HG03103 (cell line): ENCODE results near the gene UPB1.

ENCODE experiments used
- ATAC-seq: cut with Tn5 transposase; IDR thresholded peaks from one replicate; pipeline ENCODE4 v1.9.1; 2021; ENCODE audit warnings: low read depth; ENCODE audit not compliant: unreplicated experiment

The UPB1 gene

DNA sequence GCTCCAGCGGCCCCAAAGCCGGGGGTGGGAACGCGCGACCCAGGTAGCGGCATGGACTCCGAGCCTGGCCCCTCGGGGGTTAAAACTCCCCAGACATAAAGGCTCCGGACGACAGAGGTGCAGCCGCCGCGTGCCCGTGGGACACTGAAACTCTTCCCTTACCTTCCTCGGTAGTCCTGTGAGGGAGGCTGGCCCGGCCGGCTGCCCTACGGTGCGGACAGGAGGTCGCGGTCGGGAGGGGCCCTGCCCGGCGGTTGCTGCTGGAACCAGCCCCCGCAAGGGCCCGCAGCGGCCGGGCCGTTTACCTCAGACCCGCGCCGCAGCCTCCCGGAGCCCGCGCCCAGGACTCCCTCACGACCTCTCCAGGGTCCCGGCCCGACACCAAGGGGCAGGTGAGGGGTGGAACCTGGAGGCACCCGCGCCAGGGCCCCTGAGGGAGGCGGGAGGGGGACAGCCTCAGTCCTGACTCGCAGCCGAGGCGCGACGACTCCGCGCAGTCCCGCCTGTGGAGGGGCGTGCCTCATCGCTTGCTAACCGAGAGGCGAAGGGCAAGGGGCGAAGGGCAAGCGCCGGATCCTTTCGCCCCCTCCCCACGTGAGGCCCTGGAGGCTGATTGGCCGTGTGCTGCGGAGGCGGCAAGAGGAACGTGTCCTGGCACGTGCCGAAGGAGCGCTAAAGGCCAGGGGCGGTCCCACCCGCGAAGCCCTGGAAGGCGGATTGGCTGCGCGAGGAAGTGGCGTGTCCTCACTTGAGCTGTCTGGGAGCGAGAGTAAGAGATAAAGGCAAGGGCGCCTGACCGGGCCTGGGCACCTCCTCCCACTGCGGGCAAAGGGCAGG lies at the start of gene UPB1:
UPB1 (plus strand) TSS at position 805 of the 837 bp plus-strand sequence. CDS start 72 bp downstream, outside the sequence.
- no peak for ATAC-seq

DNA sequence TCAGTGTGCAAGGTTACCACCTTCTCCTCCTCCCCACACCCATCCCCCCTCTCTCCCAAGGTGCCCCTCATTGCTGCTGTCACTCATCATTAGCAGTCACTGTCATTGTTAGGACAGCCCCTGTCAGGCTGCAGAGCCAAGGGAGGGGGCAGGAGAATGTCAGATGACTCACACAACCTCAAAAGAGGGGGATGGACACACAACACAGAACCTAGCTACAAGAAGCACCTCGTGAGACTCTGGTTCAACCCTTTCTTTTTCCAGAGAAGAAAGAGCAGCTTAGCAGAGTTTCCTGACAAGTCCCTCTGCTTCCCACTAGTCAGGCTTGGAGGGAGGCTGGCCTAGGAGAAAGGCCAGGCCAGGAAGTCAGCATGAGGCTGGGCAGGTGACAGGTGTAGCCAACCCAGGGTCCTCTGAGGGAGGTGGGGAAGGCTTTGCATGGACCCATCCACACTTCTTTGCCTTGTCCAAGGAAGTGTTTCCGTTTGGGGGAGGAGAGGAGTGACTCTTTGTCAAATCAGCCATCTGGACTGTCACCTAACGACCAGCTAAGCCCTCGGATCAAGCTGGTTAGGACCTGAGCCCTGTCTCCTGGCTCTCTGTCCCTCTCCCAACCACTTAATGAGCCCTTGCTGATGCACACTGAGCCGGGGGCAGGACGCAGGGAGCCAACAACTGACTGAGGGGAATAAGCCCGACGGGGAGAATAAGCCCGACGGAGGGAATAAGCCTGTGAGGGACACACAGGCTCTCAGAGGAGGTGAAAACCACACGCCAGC lies 49.5 kb upstream of the UPB1 start:
- no peak for ATAC-seq

DNA sequence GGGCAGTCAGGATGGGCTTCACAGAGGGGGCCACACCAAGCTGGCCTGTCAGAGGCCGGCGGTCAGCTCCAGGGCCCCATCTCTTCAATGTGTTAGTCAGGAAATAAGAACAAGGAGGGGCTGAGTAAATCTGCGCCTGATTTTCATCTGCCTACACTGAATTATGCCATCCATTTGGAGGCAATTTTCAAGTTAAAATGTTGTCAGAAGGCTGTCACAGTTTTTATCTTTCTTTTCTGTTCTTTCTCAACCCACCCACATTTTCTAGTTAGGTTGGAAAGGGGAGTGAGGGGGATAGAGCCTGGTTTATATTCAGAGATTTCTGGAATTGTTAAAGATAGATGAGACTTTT lies 48.9 kb upstream of the UPB1 start:
- no peak for ATAC-seq

DNA sequence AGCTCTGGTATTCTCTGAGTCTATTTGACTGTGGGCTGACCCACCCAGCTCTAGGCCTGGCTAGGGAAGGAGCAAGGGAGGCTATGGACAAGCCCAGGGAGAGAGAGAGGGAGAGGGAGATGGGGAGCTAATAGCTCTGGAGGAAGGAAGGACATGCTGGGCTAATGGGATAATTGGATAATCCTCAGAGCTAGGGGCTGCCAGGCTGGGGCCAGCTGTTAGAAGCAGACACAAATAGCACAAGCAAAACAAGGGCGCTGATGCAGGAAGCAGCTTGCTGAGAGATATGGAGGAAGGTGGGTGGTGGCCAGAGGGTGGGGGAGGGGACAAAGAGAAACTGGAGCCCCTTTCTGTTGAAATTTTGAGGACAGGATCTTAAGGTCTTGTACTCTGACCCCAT lies 44.5 kb upstream of the UPB1 start:
- no peak for ATAC-seq

DNA sequence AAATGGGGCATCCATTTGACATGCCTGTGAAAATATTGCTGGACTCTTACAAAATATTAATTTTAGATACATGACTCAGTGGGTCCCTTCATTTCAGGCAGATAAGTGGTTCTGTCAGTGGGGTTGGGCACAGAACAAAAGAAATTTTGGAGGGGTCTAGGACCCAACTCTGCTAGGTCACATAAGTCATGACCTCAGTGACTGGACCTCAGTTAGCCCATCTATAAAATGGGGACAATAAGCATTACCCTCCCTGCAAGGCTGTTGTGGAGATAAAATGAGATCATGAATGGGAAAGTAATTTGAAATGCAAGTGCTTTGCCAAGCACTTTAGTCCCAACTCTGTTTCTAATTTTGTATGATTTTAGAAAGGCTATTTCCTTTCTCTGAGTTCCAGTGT lies 44.0 kb upstream of the UPB1 start:
- ATAC-seq: no peak

DNA sequence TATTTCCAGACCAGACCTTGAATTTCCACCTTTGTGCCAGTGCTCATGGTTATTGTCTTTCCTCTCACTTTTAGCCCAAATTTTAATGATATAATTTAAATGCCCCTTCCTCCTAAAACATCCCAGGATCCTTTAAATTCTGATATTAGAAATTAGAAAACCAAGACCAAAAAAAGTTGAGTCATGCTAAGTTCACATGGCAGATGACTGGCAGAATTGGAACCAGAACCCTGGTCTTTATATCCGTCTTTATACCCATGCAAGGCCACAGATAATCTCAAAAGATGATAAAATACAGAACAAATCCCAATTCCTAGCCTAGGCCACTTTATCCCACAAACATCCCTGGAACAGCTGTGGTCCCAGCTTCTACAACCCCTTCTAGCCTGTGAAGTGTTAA lies 41.3 kb upstream of the UPB1 start:
- no peak for ATAC-seq

DNA sequence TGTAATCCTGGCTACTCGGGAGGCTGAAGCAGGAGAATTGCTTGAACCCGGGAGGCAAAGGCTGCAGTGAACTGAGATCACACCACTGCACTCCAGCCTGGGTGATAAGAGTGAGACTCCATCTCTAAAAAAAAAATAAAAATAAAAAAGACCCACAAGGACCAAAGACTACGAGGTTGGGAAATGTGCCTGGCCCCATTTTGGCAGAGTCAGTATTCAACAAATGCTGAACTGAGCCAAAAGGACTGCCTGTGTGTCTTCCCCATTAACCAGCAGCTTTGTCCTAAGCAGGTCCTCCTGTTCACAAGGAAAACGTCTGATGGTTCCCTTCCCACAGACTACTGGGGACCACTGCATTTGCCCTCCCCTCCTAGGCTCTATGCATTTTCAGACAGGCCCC lies 40.1 kb upstream of the UPB1 start:
- no peak for ATAC-seq

DNA sequence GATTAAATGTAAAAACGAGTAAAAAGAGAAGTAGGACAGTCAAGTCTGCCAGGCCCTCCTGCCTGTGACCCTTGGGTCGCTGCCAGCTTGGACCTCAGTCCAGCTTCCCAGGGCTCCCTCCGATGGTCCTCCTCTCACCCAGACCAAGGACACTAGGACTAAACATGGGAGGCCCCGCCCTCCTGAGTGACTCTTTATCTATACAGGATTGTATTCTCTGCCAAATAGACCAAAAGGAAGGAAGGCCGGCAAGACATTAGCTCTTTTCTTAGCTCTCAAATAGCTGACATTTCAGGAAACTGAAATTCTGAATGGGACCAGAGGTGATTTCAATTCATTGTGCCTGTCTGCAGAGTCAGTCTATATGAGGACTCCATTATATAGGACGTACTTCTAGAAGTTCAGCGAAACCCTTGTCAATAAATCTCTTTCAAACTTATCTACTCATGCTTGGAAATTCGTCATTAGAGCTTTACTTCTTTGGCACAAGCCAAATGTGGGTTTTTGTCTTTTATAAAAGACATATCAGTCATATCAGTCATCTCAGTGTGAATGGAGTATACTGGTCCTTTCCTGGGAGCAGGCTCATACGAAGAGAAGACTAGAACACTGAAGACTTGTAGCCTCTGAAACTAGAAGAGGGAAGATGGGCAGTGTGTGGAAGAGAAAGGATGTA lies 39.2 kb upstream of the UPB1 start:
- ATAC-seq: no peak

DNA sequence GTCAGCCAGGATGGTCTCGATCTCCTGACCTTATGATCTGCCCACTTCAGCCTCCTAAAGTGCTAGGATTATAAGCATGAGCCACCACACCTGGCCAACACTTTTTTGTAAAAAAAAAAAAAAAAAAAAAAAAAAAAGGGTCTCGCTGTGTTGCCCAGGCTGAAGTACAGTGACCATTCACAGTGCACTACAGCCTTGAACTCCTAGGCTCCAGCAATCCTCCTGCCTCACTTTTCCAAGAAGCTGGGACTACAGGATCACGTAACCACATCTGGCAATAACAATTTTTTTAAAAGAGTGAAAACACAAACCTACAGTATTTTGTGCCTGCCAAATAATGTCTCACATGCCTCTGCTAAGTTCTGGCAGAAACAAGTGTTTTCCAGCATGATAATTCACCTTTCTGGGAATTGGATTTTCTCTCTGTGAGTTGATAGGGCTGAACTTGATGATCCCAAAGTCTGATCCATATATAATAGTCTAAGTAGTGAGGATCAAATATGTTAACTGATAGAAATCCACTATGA lies 37.2 kb upstream of the UPB1 start:
- no peak for ATAC-seq

DNA sequence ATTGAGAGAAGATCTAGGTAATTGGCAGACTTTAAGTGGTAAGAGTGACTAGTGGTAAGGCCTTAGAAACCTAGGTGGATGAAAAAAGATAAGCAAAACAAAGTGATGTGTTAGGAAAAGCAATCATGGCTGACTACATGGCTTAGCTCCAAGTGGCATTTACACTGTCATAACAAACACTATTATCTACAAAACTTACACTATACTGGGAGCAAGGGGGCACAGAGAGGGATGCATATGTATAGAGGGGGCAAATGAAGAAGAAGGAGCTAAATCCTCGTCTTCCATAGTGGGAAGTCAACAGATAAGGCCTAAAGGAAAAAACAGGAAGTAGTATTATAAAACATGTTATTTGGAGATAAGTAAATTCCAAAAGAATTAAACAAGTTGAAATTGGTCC lies 35.2 kb upstream of the UPB1 start:
- no peak for ATAC-seq

DNA sequence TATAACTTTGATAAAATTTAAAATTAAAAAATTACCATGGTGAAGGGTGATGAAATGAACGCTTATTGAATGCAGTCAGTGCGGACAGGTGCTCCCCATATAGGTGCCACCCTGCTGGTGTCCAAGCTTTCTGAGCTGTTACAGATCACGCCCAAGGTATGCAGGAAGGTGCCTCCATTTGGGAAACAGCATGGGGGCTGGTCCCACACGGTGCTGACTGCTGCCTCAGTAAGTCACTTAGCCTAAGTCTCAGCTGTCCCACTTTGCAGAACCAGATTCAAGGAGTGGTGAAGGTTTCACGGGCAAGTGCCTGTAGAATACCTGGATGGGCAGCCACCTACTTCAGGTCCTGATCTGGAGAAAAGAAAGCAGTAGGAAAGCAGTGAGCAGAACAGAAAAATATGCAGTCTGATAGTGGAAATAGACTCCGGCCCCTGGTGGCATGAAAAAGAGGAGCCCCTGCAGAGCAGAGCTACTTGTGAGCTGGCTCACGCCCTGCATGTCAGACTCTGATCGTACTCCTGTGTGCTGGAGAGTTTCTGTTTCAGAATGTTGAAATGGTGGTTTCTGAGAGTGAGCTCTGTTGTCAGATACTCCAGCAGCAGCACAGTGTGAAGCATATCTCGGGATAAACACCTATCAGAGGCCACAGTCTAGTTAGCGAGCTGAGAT lies 34.6 kb upstream of the UPB1 start:
- ATAC-seq: no peak

DNA sequence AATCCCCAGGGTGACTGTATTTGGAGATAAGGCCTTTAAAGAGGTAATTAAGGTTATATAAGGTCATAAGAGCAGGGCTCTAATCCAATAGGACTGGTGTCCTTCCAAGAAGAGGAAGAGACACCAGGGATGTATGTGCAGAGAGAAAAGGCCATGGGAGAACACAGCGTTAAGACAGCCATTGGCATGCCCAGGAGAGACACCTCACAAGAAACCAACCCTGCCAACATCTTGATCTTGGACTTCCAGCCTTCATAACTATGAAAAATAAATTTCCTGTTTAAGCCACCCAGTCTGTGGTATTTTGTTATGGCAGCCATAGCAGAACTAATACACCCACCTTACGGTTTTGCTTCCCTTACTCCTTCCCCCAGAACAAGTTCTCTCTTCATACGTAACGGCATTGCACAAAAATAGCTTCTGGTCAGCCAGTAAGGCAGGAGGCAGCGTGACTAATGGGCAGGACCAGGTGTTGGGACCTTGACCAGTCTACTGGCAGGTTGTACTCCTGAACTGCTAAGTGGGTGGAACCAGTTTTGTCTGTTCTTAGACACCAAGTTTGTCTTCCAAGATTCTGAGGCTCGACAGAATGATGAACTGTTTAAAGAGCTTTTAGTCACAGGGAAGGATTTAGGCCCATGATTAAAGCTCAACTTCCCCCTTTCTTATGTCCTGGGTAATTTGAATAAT lies 31.9 kb upstream of the UPB1 start:
- ATAC-seq: no peak

DNA sequence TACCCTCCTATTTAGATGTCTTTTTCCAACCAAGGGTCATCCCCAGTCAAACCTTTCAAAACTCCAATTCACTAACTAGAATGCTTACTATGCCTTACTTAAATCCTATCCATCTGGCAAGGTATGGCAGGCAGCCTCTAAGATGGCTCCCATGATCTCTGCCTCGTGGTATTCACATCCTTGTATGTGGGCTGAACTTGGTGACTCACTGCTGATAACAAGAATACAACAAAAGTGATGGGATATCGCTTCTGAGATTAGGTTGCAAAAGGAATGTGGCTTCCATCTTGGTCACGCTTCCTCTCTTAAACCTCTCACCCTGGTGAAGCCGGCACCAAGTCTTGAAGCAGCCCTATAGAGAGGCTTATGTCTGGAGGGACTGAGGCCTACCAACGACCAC lies 29.6 kb upstream of the UPB1 start:
- no peak for ATAC-seq

DNA sequence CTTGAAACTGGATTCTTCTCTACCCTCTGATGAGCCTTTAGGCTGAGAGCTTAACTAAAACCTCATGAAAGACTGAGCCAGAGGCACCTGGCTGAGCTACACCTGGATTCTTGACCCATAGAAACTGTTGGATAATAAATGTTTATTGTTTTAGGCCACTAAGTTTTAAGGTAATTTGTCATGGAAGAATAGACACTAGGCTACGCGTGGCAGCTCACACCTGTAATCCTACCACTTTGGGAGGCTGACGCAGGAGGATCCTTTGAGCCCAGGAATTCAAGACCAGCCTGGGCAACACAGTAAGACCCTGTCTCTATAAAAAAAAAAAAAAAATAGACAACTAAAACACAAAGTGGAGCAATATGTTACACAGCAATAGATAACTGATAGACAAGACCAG lies 29.2 kb upstream of the UPB1 start:
- no peak for ATAC-seq

DNA sequence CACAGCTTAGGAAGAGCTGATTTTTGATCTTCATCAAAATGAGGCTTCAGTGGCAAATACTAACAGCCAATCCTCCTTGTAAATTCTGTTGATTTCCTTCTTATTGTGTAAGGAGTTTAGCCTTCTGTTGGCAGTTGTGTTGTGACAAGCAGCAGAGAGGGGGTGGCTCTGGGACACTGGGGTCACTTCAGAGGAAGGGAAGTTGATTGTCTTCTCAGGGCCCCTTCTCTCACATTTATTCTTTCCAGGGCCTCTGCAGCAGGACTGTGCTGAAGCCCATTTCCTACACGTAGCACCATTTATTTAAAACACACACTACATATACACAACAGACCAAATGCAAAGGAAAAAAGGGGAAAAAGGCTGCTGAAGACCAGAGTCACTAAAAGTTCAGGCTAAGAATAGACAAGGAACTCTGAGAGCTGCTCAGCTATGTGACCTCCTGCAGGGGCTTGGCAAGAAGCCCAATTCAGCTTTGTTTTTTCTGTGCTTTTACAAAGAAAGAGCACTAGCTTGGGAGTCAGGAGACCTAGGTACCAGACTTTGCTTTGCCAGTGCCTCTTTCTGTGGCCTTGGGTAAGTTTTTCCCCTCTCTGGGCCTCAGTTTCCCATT lies 28.3 kb upstream of the UPB1 start:
- no peak for ATAC-seq

DNA sequence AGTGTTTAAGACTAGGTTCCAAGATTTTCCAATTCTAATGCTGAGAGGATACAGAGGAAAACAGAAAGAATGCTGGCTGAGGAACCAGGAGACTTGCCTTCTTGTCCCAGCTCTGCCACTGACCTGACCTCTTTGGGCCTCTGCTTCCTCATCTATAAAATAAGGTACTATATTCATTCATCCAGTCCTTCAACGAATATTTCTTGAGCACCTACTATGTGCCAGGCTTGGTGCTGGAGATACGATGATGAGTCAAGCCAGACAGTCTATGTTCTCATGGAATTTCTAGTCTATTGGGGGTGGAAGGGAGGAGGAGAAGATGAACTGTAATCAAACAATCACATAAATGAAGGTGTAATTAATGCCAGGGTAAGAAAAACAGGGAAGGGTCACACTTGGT lies 27.8 kb upstream of the UPB1 start:
- no peak for ATAC-seq

DNA sequence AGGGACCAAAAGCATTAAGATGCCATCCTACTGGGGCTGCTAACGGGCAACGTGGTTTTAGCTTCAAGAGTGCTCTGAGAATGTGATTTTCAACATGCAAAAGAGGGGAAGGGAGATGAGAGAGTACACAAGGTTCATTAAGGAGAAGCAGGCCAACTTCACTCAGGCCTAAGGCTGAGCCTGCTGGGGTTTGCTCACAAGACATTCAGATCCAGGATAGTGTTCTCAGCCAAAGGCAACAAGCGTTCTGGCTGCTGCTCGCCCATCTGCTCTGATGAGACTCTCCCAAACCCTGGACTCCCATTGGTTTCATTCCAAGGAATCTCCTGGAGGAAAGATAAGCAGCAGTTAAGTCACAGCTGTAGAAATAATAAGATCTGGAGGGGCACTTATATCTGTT lies 23.6 kb upstream of the UPB1 start:
- no peak for ATAC-seq

DNA sequence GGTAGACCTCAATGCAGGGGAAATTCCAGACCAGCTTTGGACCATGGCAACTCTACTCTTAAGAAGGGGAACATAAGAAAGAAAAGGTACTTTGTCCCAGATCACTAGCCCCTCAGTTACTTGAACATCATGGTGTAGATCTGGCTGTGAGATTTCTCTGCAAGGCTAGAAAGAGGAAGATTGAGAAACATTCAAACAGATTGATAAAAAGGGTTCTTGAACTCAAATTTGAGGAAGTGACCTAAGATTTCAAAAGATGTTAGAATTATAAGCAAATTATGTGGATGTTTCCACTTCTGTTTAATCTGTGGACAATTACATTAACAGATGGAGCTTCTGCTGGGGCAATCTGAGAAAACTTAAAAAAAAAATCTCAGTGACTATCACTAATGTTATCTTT lies 21.8 kb upstream of the UPB1 start:
- no peak for ATAC-seq

DNA sequence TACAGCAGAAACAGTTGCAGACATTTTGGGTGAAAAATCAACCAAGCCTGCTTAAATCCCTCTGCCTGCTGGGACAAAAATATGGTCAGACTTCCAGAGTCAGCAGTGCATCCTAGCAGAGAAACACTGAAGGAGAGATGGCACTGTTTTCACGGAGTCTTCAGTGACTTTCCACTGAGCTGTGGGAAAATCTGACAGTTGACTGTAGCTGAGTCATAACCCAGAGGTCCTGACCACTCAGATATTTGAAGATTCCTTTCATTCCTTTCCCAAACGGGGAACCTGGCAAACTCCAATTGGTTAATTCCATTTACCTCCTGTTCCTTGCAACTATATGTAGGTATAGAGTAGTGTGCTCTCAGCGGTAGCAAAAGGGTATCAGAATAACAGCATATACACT lies 20.9 kb upstream of the UPB1 start:
- no peak for ATAC-seq
